GM19455 (cell line): ENCODE data around the gene PSG3.
"Not testable (repeated sequence)": the region's sequence is repeated elsewhere in the genome, so short reads cannot be mapped to it uniquely, and the experiment has no call there.

Experiments used
- ATAC-seq: cut with Tn5 transposase; IDR thresholded peaks from one replicate; pipeline ENCODE4 v1.9.1; 2021; ENCODE audit not compliant: unreplicated experiment

Gene PSG3

DNA sequence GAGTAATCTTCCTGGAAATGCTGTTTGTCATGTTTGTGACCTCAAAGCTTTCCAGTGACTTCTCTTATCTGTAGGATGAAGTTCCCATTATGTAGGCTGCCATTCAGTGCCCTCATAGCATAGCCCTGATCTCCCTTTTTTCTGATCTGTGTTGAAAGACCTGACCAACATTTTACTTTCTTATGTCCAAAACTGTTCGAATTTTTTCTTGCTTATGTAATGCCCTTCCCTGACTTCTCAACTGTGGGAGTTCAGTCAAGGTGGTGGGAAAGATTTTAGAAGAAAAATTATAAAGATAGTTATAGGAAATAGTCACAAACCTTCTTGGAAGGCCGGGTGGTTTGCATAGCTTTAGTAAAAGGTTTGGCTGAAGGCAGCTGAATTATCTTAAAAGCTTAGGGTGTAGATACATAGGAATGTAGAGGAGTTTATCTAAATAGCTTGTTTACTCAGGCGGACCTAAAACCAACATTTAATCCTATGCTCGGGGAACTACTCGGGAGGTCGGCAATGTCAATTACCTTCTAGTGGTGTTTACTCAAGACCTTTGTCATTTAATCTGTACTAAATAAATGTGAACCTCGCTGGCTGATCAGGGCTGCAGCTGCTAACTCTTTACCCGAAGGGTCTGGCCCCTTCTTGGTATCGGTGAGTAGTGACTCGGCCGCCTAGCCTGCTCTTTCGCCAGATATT lies 44.3 kb downstream of the PSG3 start:
- ATAC-seq = no peak

DNA sequence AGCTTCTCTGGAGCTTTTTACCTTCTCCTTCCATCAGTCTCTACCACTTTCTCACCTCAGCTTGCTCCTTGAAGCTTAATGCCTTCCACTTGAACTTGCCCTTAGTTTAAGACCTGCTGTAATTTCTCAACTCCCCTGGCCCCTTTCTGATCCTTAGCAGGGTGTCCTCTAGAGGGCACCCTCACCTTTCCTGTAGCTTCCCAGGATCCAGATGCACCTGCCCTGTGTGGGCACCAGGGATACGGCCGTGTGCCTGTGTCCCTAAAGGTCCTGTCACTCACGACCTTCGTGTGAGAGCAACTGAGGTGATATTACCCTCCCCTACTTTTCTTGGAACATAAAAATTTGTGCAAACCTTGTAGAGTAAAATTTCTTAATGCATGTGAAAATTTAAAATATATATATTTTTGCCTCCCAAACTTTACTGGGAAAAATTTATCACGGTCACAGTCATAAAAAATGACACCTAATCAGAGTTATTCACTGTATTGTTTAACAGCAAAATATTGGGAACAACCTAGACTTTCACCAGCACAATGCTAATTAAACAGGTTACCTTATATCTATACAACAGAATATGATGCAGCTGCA lies 46.4 kb downstream of the PSG3 start:
- ATAC-seq = no peak

DNA sequence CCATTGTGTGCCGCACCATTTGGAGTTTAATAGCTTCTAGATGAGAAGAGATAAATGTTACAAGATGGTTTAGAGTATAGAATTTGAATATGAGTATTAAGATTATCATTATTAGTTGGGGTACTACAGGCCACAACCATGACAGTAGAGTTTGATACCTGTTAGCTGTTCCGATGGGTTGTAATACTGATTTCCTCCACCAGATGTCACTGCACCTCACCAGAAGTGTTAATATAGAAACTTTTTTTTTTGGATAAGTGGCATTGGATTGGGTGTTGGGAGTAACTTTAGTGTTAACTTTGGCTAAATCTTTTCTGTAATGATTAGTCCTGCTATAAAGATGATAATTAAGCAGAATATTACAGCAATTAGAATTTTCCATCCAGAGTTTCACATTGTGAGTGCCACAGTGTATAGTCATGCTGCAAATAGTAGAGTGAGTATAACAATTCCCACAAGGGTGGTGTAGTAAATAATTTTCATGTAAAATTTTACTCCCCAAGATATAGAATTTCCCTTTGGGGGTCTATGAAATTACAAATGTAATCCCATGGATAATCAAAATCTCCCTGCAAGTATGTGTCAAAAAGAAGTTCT lies 56.3 kb downstream of the PSG3 start:
- no peak for ATAC-seq

DNA sequence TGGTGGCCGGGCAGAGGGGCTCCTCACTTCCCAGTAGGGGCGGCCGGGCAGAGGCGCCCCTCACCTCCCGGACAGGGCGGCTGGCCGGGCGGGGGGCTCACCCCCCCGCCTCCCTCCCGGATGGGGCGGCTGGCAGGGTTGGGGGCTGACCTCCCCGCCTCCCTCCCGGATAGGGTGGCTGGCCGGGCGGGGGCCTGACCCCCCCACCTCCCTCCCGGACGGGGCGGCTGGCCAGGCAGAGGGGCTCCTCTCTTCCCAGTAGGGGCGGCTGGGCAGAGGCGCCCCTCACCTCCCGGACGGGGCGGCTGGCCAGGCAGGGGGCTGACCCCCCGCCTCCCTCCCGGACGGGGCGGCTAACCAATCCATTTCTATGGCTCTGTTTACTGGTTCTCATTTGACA lies 64.0 kb downstream of the PSG3 start:
- ATAC-seq = not testable (repeated sequence)

DNA sequence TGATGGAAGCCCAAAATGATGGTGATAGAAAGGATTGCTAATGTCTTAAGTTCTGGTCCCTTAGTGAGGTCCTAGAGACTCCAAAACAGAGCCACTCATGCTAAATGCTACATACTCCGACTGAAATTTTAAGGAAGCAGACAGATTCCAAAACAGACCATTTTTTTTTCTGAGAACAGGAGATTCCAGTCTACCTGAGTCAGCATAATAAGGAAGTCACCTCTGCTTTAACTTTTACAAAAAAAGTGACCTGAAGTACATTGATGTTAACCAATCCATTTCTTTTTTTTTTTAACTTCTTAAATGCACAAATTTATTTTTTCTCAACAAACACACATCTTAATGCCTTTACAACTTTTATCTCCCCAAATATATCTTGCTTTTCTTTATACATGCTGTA lies 65.7 kb downstream of the PSG3 start:
- ATAC-seq = not testable (repeated sequence)
